Activated CD8-positive, alpha-beta T cell treated with anti-CD3 and anti-CD28 coated beads for 36 hours (primary cell): ENCODE results near the gene SP6. TPM values are rescaled to one million over a fixed set of nuclear protein-coding genes. Genes with fewer than 3 reads are reported as not detected.

Source experiments
- ATAC-seq: fragments of 200-7000 bp; cut with Tn5 transposase; one replicate; pipeline ENCODE4 v1.10.0; 2021; ENCODE audit warnings: mild to moderate bottlenecking, moderate library complexity
- CTCF ChIA-PET: fragments of 350-600 bp; sonication (Branson Sonifier 250); formaldehyde crosslinking; loops from one replicate; lab custom pipeline; 2021; ENCODE audit warnings: antibody characterized with exemption; lab: Charles Lee
- POLR2A ChIA-PET: fragments of 350-600 bp; sonication (Branson Sonifier 250); formaldehyde crosslinking; loops from one replicate; lab custom pipeline; 2021; ENCODE audit warnings: antibody characterized with exemption; lab: Charles Lee
- DNase-seq: peaks from one replicate; pipeline ENCODE4 v3.0.0-alpha.2; 2020
- H3K27ac Mint-ChIP-seq: one replicate; pipeline ENCODE4 v1.8.0; 2021; ENCODE audit warnings: mild to moderate bottlenecking, mixed read lengths
- H3K27me3 Mint-ChIP-seq: one replicate; pipeline ENCODE4 v1.8.0; 2021; ENCODE audit warnings: mixed read lengths
- H3K36me3 Mint-ChIP-seq: one replicate; pipeline ENCODE4 v1.8.0; 2021; ENCODE audit warnings: low read depth, mixed read lengths
- H3K4me1 Mint-ChIP-seq: one replicate; pipeline ENCODE4 v1.8.0; 2021; ENCODE audit warnings: low read depth, mixed read lengths
- H3K4me3 Mint-ChIP-seq: one replicate; pipeline ENCODE4 v1.8.0; 2021; ENCODE audit warnings: mild to moderate bottlenecking, moderate library complexity, mixed read lengths
- H3K9me3 Mint-ChIP-seq: one replicate; pipeline ENCODE4 v1.8.0; 2021; ENCODE audit warnings: mixed read lengths
- intact Hi-C: fragments of 100-400 bp; cut with micrococcal nuclease; formaldehyde crosslinking; loops from one replicate; pipeline ENCODE4 v1.10.0; 2022
- total RNA-seq, 2 experiments: library from RNA; stranded (reverse); gene quantifications; one replicate each; pipeline ENCODE4 v1.2.3, GENCODE V29; 2021
- TF ChIP-seq, protein P1 (sequence below): fragments of 200-600 bp; IDR thresholded peaks from one replicate; pipeline ENCODE4 v1.8.0; 2022; ENCODE audit warnings: antibody characterized with exemption, mild to moderate bottlenecking

The SP6 gene
- total RNA-seq, 2 experiments from 2014 or later, result 0.13 to 0.18 TPM

DNA sequence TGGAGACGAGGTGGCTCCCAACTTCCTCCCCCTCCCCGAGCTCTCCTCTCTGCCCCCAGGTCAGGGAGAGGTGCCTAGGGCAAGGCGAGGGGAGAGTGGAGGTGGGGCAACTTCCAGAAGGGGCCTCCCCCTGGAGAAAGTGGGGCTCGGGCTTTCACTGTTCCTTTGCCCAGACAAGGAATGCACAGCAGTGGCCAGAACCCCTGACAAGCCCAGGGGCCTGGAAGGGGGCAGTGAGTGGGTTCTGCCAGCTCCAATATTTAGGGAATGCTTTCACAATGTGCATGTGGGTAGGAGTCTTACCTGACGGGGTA is 33.4 kb upstream of the SP6 start:
- Mint-ChIP-seq H3K4me1 (peaks cover 20% of the 10 kb centered on the region), H3K27ac (no peak overlapping the region), H3K27me3 (no peaks in the 10 kb centered on the region), H3K9me3 (no peaks in the 10 kb centered on the region), H3K36me3 (no peaks in the 10 kb centered on the region), H3K4me3 (no peak overlapping the region)
- no peak for DNase-seq
- ChIA-PET CTCF (interaction anchor here (0.9 to 18.8 kb wide), 4 partner anchors 13 to 64 kb away, joined by 4 to 586 read pairs (median 4); partner anchors contain the start of genes SCRN2 and SP6), POLR2A (interaction anchor here (0.6 to 1.5 kb wide), 7 partner anchors 12 to 204 kb away, joined by 3 to 5 read pairs (median 3); no protein-coding TSS in a partner anchor)
- intact Hi-C loops, result no loop called here
- no peak for ATAC-seq
- TF ChIP-seq, protein P1, sequence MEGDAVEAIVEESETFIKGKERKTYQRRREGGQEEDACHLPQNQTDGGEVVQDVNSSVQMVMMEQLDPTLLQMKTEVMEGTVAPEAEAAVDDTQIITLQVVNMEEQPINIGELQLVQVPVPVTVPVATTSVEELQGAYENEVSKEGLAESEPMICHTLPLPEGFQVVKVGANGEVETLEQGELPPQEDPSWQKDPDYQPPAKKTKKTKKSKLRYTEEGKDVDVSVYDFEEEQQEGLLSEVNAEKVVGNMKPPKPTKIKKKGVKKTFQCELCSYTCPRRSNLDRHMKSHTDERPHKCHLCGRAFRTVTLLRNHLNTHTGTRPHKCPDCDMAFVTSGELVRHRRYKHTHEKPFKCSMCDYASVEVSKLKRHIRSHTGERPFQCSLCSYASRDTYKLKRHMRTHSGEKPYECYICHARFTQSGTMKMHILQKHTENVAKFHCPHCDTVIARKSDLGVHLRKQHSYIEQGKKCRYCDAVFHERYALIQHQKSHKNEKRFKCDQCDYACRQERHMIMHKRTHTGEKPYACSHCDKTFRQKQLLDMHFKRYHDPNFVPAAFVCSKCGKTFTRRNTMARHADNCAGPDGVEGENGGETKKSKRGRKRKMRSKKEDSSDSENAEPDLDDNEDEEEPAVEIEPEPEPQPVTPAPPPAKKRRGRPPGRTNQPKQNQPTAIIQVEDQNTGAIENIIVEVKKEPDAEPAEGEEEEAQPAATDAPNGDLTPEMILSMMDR, result no peak

DNA sequence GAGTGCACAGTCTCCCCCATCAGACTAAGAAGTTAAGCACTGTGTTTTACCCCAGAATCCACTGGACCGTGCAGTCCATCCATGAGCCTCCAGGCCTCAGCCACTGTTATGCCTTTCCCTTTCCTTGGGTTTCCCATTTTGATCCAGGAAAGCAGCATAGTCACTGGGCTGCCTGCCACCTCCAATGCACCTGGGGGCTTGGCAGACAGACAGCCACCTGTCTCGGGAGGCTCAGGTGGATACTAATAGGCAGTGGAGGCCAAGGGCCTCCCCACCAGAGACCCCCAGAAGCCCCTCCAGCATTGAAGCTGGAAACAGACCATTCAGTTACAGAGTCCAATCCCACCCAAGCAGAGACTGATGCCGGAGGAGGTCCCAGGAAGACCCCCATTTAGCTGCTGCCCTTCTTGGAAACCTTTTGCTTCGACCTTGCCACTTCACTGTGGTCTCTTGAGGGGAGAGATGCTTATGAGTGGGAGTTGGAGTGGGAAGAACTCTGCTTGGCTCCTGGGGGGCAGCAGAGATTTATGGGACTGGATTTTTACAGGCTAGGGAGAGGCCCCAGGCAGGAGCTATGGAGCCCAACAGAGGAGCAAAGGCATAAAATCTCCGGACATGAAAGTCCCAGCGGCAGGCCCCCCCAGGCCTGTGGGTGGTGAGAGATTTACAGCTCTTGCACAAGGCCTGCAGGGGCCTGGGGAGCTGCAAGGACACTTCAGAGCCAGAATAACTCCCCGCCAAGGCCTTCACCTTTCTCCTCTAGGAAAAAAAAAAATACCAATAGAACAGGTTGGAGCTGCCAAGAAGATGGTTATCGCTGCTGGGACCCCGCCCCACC is 32.8 kb upstream of the SP6 start:
- Mint-ChIP-seq H3K27ac (no peak overlapping the region), H3K36me3 (no peaks in the 10 kb centered on the region), H3K9me3 (no peaks in the 10 kb centered on the region), H3K4me1 (peaks cover 24% of the 10 kb centered on the region), H3K27me3 (peaks cover 4% of the 10 kb centered on the region), H3K4me3 (no peak overlapping the region)
- no peak for DNase-seq
- intact Hi-C loops, result no loop called here
- POLR2A ChIA-PET, result interaction anchor here (1.1 to 1.5 kb wide), 4 partner anchors 12 to 45 kb away, joined by 3 to 5 read pairs (median 4); no protein-coding TSS in a partner anchor
- CTCF ChIA-PET, result interaction anchor here (1.4 to 18.8 kb wide), 3 partner anchors 11 to 65 kb away, joined by 3 to 586 read pairs (median 4); partner anchors contain the start of genes SCRN2 and SP6
- ATAC-seq, result no peak
- TF ChIP-seq, protein P1, result no peak

DNA sequence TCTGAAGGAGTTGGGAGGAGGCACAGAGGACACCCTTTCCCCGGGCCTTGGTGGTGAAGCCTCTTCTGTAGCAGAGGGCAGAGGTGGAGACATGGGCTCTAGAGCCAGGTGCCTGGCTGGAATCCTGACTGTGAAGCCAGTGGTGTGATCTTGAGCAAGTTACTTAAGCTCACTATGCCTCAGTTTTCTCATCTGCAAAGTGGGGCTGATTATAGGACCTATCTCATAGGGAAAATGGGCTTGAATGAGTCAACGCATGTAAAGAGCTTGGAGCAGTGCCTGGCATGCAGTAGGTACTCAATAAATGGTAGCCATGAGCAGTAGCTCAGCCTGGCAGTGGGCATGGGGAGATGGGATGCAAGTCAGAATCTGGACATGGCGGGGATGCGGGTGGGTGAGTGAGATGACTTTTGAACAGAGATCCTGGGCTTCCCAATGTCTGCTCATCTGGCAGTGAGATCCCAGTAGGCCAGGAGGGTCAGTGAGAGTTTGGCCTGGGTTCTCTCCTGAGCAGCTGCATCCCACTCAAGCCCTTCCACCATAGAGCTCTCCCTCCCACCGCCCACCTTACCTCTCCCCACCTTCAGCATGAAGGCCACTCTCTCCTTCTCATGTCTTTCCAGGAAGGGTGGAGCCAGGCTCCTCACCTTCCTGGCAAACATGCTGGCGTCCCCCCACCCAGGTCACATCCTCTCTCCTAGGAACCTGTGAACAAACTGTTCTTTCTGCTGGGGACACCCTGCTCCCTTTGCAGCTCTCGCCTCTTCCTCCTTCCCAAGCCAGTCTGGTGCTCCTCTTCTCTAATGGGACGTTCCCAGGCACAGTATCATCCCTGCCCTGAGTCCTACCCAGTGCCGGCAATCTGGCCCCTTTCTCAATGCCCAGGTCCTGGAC is 32.0 kb upstream of the SP6 start:
- ChIA-PET CTCF (interaction anchor here (1.5 to 18.8 kb wide), 2 partner anchors 10 to 39 kb away, joined by 3 to 586 read pairs; partner anchors contain the start of genes SCRN2 and SP6), POLR2A (interaction anchor here (0.5 to 2.0 kb wide), 4 partner anchors 11 to 42 kb away, joined by 3 to 7 read pairs (median 3); partner anchors contain the start of gene SCRN2)
- H3K27ac Mint-ChIP-seq, result no peak overlapping the region
- no peak for ATAC-seq
- TF ChIP-seq, protein P1, result no peak
- H3K36me3 Mint-ChIP-seq, result no peaks in the 10 kb centered on the region
- no peak for DNase-seq
- peaks cover 7% of the 10 kb centered on the region for H3K27me3 Mint-ChIP-seq
- no peaks in the 10 kb centered on the region for H3K9me3 Mint-ChIP-seq
- H3K4me3 Mint-ChIP-seq, result no peak overlapping the region
- intact Hi-C loops, result no loop called here
- H3K4me1 Mint-ChIP-seq, result peaks cover 25% of the 10 kb centered on the region

DNA sequence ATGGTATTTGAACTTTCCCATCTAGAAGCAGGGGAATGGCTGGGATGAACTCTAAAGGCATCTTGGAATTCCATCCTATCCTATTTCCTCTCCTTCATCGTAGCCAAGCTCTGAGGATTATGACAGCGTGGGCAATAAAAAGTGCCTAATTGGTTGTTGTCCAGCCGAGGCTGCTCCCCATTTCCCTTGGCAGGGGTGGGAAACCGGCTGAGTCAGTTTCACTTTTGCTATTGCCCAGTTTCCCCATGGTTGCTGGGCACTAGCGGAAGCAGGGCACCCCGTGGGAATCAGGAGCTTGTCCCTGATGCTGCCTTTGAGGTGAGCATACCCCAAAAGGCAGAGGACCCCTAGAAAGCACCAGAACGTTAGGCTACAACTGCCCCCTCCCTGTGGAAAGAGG is 31.3 kb upstream of the SP6 start:
- POLR2A ChIA-PET, result interaction anchor here (0.6 to 2.0 kb wide), 3 partner anchors 10 to 41 kb away, joined by 3 to 7 read pairs (median 3); partner anchors contain the start of gene SCRN2
- peaks cover 7% of the 10 kb centered on the region for H3K27me3 Mint-ChIP-seq
- no peak overlapping the region for H3K4me3 Mint-ChIP-seq
- CTCF ChIA-PET, result interaction anchor here (1.5 to 18.8 kb wide), 2 partner anchors 8 to 39 kb away, joined by 4 to 586 read pairs; partner anchors contain the start of genes SCRN2 and SP6
- no peaks in the 10 kb centered on the region for H3K9me3 Mint-ChIP-seq
- H3K27ac Mint-ChIP-seq, result no peak overlapping the region
- TF ChIP-seq, protein P1, result no peak
- intact Hi-C loops, result no loop called here
- DNase-seq, result no peak
- no peaks in the 10 kb centered on the region for H3K36me3 Mint-ChIP-seq
- H3K4me1 Mint-ChIP-seq, result peaks cover 25% of the 10 kb centered on the region
- no peak for ATAC-seq
